ENCODE results near the gene PUDP.
"Not testable (repeated sequence)": the region's sequence is repeated elsewhere in the genome, so short reads cannot be mapped to it uniquely, and the experiment has no call there.

Gene PUDP

DNA sequence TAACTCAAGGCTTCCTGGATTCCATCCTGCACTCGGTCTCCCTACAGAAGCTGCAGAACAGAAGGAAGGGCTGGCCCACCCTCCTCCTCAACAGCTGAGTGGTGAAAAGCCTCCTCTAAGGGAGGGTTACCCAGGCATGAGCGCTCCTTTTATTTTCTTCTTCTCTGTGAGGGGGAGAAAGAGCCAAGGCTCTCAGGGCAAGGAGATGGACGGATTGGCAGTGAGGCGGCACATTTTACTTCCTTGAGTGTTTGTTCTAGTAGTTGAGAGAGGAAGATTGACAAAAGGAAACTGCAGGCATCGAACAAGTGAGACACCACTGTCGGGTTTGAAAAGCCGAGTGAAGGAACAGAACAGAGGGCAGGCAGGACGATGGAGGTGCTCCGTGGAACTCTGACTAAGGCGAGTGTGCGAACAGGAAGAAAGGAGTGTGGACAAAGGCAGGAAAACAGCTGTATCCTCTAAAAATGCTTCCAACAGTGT lies 38.9 kb downstream of the PUDP start:
- DNase-seq = peak in 2 of 3 experiments; percentile 26 to 37

DNA sequence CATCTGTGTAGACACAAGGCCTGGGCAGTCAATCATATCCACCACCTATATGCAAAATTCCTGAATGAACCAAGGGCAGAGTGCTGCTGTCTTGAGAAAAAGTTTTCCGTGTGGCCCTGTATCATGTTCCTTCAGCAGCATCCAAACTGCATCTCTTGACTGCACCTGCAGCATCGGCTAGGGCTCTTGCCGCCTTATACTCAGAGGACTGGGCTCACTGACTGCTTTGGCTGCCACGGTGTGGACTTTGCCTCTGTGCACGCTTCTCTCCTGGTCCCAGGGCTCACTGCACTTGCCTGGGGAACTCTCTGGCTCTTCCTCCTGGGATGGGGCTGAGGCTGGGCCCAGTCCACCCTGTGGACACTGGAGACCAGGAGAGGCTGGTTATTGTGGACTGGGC lies 39.9 kb downstream of the PUDP start:
- no peak for DNase-seq

DNA sequence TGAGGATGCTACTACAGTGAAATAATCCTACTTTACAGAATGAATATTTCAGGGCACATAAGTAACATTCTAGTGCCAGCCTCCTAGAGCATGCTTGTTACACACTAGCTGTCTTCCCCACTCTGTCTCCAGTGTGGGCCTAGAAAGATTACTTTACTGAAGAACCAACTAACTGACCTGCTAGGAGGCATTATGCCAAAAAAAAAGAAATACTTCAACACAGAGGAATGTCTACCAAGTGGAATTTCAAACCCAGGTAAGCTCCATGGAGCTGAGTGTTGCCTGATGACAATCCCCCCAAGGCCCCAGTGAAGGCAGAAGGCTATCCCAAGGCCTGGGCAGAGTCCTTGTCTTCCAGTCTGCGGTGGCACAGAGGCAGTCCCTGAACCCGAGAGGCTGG lies 41.3 kb downstream of the PUDP start:
- DNase-seq = no peak

DNA sequence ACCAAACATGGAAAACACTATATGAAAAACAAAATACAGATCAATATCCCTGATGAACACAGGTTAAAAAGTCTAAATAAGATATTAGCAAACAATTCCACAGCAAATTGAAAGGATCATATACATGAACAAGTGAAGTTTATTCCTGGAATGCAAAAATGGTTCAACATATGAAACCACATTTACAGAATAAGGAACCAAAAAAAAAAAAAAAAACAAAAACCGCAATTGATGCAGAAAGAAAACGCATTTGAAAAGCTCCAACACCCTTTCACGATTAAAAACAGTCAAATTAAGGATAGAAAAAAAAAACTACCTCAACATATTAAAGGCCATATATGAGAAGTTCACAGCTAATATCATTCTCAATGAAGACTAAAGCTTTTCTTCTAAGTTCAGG lies 45.8 kb downstream of the PUDP start:
- DNase-seq = no peak

DNA sequence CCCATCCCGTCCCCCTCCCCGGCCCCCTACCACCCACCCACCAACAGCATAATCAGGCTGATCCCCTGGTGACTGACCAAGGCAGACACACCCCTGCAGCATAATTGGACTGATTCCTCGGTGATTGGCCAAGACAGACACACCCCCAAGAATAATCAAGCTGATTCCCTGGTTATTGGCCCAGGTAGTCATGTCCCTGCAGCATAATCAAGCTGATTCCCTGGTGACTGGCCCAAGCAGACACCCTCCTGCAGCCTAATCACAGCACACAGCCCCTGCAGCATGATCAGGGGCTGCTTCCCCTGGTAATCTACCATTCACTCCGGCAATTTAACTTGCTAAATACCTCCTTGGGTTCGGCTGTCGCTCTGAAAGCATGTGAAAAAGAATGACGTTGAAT lies 47.9 kb downstream of the PUDP start:
- no peak for DNase-seq

DNA sequence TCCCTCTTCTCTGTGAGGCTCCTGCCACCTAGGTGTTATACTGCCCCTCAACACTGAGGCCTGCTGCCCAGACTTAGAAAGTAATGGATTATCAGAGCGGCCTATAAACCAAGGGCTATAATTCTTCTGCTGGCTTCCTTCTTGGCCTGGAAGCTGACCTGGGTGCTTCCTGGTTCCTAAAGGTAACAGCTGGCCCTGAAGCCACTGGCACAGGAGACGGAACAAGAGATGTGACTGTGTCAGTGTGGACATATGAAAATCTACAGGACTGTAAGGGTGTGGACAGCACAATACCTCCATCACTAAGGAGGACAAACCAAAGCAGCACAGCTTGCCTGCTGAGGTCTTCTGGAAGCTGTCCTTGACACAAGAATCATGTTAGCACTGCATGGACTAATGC lies 52.3 kb downstream of the PUDP start:
- not testable (repeated sequence) for DNase-seq

DNA sequence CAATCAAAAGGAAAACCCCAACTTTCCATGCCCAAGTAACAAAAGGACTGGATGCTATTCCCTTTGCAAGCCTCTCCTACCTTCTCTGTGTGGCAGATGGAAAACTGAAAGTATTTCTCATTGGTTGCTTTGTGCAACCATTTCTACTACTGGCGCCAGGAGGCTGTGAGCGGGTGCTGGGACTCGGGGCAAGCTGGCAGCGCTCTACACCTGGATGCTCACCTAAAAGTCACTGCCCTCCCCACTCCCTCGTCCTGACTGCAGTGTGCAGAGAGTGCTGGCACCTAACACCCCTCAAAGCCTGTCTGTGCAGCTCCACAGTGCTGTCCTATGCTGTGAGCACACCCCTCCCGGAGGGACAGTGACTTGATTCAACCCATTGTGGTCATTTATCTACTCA lies 54.6 kb downstream of the PUDP start:
- DNase-seq = no peak

DNA sequence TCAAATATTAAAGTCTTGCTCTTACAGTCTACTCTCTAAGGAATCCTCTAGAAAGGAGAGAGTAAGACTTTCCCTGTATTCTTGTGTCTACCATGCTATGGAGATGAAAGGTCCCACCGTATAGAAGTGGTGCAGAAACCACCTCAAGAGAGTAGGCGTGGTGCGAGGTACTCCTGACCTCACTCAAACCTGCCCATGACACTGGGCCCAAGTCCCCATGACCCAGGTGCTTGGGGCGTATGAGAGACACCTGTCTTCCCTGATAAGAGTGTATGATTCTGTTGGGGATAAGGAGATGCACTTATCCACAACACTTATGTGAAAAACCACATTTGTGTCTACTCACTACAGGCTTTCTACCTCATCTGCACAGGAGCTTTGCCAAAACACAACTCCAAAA lies 55.4 kb downstream of the PUDP start:
- no peak for DNase-seq

DNA sequence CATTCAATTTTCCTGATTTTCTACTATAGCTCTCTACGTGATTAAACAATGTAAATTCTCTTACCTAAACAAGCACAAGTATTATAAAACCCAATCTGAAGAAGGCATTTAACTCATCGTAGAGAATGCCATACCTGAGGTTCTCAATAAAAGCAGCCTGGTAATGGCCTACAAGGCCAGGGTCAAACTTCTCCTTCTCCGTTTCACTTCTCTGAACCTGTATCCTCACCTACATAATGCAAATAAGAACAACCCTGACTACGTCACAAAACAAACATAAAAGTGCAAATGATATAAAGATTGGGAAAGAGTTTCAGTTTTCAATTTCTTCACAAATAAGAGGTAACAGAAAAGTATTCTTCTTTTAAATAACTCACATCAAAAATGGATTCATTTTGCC lies 56.0 kb downstream of the PUDP start:
- DNase-seq = no peak

DNA sequence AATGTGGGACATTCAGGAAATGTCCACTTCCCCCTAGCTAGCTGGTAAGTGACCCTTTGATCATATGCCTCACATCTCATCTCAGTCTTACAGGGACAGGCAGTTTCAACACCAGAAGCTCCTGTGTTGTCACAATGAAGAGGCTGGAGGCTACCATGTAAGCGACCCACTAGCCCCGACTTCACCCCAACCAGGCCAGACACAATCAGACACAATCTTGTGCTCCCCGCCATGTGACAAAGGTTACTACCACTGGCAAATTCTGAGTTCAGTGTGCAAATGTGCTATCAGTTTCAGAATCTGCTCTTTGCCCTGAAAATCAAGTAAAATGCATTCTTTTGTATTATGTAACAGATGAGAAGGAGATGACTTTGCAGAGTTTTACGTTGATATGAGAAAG lies 57.3 kb downstream of the PUDP start:
- DNase-seq = no peak

DNA sequence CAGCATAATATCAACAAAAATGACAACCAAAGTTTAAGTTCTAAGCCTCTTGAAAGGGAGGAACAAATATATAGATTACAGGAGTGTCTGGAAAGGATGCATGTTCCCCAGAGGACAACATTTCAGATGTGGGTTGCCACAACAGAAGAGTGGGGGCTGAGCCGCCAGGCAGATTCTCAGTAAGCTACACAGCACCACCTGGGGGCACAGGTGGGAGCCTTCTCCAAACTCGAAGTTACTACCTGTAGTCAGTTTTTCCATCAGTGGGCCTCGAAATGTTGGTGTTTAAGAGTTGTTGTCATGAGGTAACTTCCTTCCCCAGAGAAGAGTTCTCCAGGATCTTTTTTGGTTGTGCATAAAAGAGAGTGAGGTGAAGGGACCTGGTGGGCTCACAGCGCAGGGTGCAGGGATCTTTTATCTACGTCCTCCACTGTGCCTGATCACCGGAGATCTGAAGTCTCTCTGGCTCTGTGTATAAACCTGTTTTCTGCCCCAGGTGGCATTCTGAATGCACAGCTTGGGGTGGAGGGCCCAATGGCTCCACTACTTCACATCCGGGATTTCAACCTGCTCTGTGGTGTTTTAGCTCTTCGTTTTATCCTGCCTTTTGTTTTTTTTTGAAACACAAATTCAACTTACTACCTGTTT lies 58.9 kb downstream of the PUDP start:
- peak in 1 of 3 experiments; percentile 35 for DNase-seq

DNA sequence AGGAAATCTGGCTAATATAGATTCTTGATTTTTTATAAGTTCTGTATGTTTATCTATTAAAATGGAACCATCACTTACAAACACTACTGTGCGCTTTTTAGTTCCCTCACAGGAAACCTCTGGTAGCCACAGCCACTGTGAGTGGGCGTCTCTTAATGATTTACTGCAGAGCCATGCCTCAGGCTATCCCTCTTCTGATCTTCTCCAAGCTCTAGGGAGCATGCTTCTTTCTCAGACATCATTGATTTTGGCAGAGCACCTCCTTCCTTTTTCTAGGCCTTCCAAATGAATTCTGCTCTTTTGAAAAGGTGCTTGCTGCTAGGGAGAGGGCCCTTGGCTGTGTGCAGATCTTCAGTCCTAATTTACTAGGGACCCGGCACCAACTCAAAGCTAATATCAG lies 61.6 kb downstream of the PUDP start:
- DNase-seq = no peak

DNA sequence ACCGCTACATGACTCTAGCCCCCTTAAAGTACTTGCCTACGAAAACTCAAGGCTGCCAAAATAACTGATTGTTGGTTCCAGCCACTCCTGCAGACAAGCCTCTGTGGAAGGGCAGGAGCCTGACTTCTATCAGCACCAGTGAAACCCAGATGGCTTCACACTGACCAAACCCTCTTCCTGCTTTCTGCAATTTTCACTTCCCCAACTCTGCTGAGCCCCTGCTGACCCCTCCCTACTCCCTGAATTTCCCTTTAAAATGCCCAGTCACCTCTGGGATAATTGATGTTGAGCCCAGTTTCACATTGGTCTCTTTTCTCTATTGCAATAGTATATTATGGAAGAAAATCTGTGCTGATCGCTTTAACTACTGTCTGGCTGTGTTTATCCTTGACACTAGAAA lies 62.1 kb downstream of the PUDP start:
- no peak for DNase-seq

DNA sequence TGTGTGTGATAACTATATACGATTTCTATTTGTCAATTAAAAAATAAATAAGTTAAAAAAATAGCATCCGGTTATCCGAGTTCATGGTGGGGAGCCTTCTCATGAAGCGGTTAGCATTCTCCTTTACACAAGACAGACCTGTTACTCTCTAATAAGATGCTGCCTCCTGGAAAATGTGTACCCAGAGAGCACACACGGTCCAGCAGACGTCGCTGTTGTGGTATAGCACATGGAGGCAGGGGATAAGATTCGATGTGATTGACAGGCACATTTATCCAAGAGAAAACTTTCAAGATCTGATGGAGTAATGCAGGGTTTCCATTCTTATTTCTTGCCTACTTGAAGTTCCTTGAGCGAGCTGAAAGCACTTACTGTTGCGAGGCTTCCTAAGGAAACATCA lies 63.1 kb downstream of the PUDP start:
- no peak for DNase-seq

DNA sequence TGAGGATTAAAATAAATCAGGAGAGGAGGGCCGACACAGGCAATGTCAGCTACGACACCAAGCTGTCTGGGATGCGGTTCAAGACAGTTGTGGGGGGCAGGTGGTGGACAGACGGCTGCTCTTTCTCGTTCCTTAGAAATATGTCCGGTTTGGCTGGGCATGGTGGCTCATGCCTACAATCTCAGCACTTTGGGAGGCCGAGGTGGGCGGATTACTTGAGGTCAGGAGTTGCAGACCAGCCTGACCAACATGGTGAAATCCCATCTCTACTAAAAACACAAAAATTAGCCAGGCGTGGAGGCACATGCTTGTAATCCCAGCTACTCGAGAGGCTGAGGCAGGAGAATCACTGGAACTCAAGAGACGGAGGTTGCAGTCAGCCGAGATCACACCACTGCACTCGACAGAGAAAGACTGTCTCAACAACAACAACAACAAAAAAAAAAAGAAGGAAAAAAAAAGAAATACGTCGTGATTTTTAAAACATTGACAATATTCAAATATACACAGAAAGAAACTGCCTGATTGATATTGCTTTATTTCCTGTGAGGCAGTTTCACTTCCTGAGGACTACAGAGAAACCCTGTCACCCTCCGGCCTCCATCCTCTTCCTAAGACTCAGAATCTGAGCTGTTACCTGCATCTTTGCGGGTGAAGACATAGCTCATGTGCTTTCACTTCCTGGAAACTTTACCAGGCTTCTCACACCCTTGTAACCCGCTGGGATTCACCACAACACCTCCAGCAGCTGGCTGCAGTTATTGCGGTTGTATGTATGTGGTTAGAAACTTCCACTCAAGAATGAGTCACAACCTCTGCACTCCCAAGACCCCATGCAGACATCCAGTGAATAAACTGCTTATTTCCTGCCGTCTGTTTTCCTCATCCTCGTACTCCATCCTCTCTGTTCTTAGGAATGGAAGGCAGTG lies 64.2 kb downstream of the PUDP start:
- DNase-seq = no peak

DNA sequence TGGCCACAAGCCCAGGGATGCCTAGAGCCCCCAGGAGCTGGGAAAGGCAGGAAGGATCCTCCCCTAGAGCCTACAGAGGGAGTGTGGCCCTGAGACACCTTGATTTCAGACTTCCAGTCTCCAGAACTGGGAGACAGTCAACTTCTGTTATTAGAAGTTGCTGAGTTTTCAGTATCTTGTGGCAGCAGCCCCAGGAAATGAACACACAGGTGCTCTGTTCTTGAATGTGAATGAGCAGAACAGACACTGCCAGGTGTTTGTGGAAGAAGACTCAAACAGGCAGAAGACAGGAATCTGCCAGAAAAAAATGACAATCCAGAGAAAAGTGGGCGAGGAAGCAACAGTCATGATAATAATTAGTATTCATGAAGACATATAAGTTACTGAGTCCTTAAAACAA lies 64.9 kb downstream of the PUDP start:
- no peak for DNase-seq

DNA sequence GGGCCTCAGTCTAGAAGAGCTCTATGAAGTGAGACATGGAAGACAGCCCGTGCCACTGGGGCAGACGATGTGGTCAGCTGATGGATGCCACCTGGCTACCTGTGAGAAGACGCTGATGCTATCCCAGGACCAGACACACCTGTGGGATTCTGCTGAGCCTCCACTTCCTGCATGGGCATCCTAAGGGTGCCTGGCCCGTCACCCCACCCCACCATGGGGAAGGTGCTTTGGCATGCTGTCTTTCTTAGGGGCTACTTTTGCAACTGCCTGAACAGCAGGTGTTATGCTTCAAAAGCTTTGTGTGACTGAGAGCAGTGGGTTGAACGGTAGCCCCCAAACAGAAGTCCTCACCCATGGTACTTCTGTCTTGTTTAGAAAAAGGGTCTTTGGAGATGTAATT lies 65.4 kb downstream of the PUDP start:
- no peak for DNase-seq

DNA sequence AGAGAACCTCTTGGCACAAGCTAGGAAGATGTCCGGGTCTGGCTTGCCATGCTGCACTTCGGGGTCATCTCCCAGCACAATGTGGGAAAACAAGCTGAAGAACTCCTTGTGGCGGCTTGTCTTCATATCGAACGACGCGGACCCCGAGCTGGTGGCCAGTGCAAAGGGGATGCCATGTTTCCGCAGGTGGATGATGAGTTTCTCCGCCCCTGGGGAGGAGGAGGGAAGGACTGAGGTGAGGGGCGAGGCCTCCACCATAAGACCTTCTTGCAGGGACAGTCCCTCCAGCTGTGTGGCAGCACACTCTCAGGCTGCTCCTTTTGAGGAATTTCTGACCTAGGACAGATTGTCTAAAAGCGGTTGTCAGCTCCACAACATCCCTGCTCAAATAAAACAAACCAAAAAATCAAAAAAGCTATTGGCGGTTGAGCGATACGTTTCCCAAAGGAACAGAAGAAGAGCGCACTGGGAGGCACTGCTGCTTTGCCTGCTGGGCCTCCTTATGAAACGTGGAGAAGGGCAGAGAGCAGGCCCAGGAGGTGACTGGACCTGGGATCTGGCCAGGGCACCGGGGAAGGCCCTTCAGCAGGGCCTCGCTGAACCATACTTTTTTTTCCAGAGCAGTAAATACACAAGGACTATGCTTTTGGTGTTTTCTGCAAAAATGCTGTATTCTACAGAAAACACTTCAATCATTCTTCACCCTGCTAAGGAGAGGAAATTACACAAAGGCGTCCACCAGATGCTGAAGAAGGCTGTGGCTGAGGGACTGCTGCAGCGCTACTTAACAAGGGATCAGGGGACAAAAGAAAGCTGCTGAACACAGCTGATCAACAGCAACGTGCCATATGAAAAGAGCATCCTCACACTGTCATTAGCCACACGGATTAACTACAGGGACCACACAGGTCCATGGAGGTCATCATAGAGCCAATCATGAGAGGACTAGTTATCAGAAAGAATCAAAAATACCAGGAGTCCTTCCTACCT lies 70.4 kb downstream of the PUDP start:
- DNase-seq = no peak

DNA sequence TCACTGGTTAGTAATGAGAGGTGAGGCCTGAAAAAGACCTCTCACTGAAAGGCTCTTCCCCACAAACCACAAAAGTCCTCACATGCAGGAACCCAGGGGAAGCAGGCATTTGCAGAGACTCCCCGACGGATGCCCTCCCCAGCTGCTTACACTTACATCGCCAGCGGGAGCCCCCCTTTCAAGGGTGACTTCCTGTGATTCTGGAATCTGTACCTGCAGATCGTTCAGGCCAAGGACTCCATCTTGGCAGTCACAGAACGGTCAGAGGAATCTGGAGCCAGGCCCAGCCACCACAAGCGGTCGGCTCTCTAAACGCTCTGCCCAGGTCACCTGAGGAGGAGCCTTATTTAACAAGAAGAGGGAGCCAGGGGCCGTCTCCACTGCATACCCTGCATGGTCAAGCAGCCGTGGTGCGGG lies 71.7 kb downstream of the PUDP start:
- no peak for DNase-seq

DNA sequence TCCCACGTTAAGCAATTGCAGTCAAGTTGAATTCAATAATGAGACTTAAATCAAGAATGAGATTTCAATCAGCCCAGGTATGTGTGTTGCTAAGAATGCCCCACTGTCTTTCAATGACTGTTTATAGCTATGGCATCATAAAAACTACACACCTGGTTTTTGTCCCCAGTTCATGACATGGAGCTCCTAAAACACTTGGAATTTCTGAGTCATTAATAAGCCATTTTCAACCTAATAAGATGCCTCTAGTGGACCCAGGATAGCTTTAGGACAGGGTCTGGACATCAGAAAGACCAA lies 73.1 kb downstream of the PUDP start:
- DNase-seq = no peak

DNA sequence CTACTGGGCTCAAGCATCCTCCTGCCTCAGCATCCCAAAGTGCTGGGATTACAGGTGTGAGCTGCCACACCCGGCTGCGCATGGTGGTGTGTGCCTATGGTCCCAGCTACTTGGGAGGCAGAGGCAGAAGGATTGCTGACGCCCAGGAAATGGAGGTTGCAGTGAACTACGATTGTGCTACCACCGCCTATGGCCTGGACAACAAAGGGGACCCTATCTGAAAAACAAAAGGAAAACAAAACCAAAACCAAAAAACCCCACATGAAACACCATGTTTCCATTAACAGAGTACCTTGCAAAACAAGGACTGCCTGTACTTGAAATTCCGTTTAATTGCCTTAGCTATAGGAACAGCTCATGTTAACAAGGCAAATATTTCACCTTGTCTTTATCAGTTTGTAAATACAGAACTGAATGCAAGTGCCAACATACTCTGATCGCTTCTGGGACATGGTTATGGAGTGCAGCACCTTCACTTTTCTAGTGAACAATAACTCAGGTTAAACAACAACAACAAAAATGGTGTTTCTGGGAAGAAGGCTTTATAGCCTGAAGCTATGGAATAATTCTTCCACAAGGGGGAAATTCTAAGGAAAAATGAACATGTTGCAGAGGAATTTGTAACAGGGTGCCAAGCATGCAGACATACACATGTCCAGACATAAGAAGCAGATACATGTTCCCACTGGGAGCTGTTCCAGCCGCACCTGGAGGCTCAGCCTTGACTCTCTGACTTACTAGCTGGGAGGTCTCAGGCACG lies 73.6 kb downstream of the PUDP start:
- DNase-seq = no peak

DNA sequence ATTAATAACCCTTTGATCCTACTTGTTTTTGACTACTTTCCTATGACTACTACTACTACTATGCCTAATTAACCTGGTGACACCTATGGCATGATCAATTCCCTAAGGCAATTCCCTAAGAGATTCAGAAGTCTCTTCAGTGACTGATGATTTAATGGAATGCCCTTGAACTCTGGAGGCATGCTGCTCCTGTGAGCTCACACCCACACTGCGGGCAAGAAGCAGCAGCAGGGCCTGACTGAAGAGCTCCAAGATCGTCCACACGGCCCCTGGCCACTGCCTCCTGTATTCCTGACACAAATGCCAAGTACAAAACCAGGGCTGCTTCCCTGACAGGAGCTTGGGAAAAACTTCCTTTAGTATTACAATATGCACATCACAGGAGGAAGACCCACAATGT lies 74.6 kb downstream of the PUDP start:
- no peak for DNase-seq

DNA sequence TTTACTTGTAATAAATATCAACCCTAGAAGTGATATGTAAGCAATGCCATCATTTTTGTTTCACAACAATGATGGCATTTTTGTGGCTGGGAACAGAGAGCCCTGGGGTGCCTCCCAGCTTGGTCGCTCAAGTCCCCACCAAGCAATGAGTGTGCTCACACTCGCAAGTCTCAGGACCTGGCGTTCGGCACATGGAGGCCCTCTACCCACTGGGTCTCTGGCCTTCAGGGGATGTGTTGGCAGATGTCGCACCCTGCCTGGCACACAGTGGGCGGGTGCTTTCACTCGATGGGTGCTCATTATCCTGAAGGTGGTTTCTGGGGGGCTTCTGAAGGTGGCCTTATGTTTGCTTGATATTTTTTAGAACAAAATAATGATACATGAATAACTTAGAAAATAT lies 75.1 kb downstream of the PUDP start:
- DNase-seq = no peak
